GM12864 (cell line): ENCODE measurements around the gene ANKRD13B.

Experiments used
- DNase-seq: peaks from one replicate; pipeline ENCODE4 v3.0.0-alpha.2; 2011; ENCODE audit warnings: low read depth
- H3K4me3 ChIP-seq: 2 replicates; pipeline ENCODE4 v1.5.1; 2011; ENCODE audit warnings: mild to moderate bottlenecking, low read depth, low read length, control low read depth
- TF ChIP-seq, protein P1 (sequence below): IDR thresholded peaks from 2 replicates; pipeline ENCODE4 v1.5.1; 2011; ENCODE audit warnings: low read depth, mild to moderate bottlenecking, moderate library complexity, low read length, control low read depth, inconsistent platforms; ENCODE audit errors: missing control alignments

The ANKRD13B gene

DNA sequence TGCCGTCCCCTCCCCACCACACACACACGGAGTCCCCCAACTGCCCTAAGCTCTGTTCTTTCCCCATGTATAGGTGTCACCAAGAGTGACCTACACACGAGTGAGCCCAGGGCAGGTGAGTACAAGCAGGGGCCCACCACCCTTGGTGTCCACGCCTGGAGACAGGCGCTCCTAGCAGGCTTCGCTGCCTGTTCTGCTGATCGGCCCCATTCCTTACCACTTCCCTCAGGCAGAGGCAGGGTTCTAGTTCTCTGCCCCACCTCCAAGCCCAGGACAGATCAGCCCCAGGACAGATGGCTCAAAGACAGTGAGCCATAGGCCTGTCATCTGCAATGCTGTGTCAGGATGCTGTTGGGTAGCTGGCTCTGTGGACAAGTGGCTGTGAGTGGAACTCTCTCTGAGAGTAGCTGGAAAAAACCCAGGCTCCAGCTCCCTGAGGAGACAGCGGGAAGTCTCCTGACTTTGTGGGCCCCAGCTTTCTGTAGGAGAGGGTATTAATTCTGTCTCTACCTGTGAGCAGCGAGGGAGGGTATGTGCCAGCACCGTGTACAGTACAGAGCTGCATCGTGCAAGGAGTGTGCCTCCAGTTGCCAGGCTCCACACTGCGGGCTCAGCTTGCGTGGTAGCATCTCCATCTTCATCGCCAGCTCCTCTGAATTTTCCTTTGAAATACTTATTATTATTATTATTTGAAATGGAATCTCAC lies 23.5 kb upstream of the ANKRD13B start:
- H3K4me3 ChIP-seq = peak overlapping the region; percentile 68
- TF ChIP-seq, protein P1, sequence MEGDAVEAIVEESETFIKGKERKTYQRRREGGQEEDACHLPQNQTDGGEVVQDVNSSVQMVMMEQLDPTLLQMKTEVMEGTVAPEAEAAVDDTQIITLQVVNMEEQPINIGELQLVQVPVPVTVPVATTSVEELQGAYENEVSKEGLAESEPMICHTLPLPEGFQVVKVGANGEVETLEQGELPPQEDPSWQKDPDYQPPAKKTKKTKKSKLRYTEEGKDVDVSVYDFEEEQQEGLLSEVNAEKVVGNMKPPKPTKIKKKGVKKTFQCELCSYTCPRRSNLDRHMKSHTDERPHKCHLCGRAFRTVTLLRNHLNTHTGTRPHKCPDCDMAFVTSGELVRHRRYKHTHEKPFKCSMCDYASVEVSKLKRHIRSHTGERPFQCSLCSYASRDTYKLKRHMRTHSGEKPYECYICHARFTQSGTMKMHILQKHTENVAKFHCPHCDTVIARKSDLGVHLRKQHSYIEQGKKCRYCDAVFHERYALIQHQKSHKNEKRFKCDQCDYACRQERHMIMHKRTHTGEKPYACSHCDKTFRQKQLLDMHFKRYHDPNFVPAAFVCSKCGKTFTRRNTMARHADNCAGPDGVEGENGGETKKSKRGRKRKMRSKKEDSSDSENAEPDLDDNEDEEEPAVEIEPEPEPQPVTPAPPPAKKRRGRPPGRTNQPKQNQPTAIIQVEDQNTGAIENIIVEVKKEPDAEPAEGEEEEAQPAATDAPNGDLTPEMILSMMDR = no peak
- DNase-seq = no peak

DNA sequence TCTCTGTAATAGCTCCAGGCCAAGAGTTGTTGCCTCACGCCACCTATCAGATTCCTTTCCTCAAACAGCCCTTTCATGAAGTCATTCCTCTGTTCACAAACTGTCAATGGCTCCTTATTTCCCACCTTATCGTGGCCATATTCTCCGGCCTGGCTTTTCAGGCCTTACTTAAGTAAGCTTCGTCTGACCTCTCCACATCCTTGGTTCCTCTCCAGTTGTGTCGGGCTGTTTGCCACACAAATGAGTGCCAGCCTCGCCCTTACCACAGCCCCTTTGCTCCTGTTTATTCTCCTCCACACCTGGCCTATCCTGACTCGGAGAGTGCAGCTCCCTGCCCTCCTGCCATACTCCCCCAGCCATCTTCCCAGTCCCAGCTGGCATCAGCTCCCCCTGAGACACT lies 22.4 kb upstream of the ANKRD13B start:
- TF ChIP-seq, protein P1 = no peak
- no peak for DNase-seq
- H3K4me3 ChIP-seq = no peak overlapping the region

DNA sequence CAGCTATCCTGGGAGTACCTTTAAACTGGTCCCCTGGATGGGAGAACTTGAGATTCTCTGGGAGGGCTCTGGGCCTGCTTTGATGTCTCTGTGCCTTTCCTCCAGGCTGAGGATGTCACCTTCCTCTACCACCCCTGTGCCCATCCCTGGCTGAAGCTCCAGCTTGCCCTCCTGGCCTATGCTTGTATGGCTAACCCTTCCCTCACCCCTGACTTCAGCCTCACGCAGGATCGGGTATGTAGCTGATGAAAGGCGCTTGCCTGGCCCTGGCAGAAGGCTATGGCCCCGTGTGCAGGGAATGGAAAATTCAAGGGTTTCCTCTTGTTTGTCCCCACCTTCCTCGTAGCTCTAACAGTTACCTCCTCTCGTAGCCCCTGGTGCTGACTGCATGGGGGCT lies 21.4 kb upstream of the ANKRD13B start:
- DNase-seq = no peak
- H3K4me3 ChIP-seq = no peak overlapping the region
- TF ChIP-seq, protein P1 = no peak

DNA sequence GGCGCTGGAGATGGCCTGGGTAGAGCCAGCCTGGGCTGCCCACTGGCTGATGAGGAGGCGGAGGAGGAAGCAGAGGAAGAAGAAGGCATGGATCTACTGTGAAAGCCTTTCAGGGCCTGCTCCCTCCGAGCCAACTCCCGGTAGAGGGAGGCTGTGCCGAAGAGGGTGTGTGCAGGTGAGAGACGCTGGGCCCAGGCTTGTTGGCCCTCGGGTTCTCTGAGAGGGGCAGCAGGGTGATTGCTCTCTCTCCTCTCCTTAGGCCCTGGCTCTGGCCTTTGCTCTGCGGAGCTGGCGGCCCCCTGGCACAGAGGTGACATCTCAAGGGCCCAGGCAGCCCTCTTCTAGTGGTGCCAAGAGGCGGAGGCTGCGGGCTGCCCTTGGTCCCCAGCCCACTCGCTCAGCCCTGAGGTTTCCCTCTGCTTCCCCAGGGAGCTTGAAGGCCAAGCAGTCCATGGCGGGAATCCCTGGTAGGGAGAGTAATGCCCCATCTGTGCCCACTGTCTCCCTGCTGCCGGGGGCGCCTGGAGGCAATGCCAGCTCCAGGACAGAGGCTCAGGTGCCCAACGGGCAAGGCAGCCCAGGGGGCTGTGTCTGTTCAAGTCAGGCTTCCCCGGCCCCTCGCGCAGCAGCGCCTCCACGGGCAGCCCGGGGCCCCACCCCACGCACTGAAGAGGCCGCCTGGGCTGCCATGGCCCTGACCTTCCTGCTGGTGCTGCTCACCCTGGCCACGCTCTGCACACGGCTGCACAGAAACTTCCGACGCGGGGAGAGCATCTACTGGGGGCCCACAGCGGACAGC lies 20.9 kb upstream of the ANKRD13B start:
- TF ChIP-seq, protein P1 = no peak
- DNase-seq = no peak
- no peak overlapping the region for H3K4me3 ChIP-seq

DNA sequence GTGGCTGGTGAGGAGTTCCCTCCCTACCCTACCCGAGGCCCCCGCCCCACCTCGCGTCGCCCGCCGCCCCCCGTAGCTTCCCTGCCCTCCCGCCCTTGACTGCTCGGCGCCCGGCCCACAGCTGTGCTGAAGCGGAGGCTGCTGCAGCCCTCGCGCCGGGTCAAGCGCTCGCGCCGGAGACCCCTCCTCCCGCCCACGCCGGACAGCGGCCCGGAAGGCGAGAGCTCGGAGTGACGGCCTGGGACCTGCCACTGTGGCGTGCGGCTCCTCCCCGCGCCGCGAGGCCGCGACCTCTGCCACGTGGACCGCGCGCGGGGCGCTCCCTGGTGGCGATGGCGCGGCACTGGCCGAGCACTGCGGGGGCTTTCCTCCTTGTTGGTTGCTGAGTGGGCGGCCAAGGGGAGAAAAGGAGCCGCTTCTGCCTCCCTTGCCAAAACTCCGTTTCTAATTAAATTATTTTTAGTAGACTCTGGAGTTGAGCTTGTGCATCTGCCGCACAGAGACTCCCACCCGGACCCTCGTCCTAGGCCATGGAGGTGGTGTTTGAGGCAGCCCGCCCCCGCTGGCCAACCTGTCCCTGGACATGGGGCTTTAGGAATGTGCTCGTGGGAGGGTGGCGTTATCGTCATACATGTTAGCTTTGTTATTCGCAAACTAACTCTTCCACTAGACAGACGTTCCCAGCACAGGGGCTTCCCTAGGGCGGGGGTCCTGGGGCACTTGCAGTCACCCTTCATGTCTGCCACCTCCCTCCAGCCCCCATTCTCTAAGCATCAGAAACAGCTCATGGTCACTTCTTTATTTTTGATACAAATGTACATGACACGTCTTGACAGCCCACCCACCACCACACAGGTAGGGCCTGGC lies 20.0 kb upstream of the ANKRD13B start:
- TF ChIP-seq, protein P1 = peak; percentile 82
- no peak overlapping the region for H3K4me3 ChIP-seq
- DNase-seq = no peak

DNA sequence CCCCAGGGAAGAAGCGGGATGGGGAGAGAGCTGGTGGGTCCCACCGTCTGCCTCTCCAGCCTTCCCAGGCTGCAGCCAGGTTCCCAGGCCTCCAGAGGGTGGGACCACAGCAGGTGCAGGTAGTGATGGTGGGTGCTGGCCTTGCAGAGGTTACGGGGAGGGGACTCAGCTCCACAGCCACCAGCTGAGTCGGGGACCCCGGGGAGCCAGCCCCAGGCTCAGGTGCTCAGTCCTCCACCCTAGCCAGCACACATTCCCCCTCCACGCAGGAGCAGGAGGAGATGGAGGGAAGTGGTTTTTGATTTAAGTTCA lies 19.4 kb upstream of the ANKRD13B start:
- H3K4me3 ChIP-seq = no peak overlapping the region
- TF ChIP-seq, protein P1 = no peak
- no peak for DNase-seq
